Stomach (tissue), 4 donors: ENCODE data around the gene TPRN.

Experiments used
- CTCF ChIP-seq, 7 experiments: fragments of 450-650 bp in 4 of 7; fragments of 200-600 bp in 3 of 7; sonication (generic) in 3 of 7; IDR thresholded peaks; one replicate each; pipeline ENCODE4 v1.5.1; 2016 to 2019; ENCODE audit warnings: antibody characterized with exemption in 7 of 7, control low read depth in 2 of 7, mild to moderate bottlenecking in 1 of 7
- POLR2A ChIP-seq, 4 donors: fragments of 450-650 bp; IDR thresholded peaks; one replicate each; pipeline ENCODE4 v1.6.1; 2016; ENCODE audit warnings: antibody characterized with exemption in 4 of 4, control low read depth in 2 of 4, mild to moderate bottlenecking in 1 of 4, moderate library complexity in 1 of 4
- POLR2AphosphoS5 ChIP-seq, 3 donors: sonication (generic); formaldehyde crosslinking; IDR thresholded peaks; one replicate each; pipeline ENCODE4 v1.6.1; 2016; ENCODE audit warnings: antibody characterized with exemption in 3 of 3

- TF ChIP-seq CTCF (IDR thresholded peaks at IDR 0.05) (no peak), POLR2AphosphoS5 (IDR thresholded peaks at IDR 0.05) (no peak), POLR2A (IDR thresholded peaks at IDR 0.05) (no peak)
Observed at GRCh38 chr9:137206602-137207001, 6.1 kb upstream of the TPRN start.
